Adrenal gland (tissue), 5 donors: ENCODE results near the gene TSPAN2.

ENCODE experiments used
- CTCF ChIP-seq, 6 experiments: fragments of 450-650 bp in 4 of 6; fragments of 200-600 bp in 2 of 6; sonication (generic) in 1 of 6; IDR thresholded peaks; 1 replicate in 5 of 6; 2 replicates in 1 of 6; pipeline versions ENCODE4 v1.5.1 to v1.8.0; 2016 to 2021; ENCODE audit warnings: antibody characterized with exemption in 6 of 6, mild to moderate bottlenecking in 2 of 6, moderate library complexity in 1 of 6
- POLR2A ChIP-seq, 2 donors: fragments of 450-650 bp; IDR thresholded peaks; one replicate each; pipeline ENCODE4 v1.6.1; 2017; ENCODE audit warnings: antibody characterized with exemption in 2 of 2, mild to moderate bottlenecking in 2 of 2, moderate library complexity in 1 of 2
- donor health status: DM: no; HTN: no; CAD: no.

- TF ChIP-seq CTCF (IDR thresholded peaks at IDR 0.05) = no peak
- no peak for TF ChIP-seq POLR2A (IDR thresholded peaks at IDR 0.05)
These were observed 18.2 kb downstream of the TSPAN2 start for GRCh38 chr1:115071012-115071664.
